Smooth muscle cell (in vitro differentiated cells): ENCODE results near the gene STK32A. TPM values are rescaled to one million over a fixed set of nuclear protein-coding genes. Genes with fewer than 3 reads are reported as not detected.

ENCODE experiments used
- DNase-seq: peaks from one replicate; lab custom pipeline; 2025; ENCODE audit not compliant: unreplicated experiment; lab: John Stamatoyannopoulos, UW
- H2AFZ ChIP-seq: fragments of 200-600 bp; sonication (generic); 2 replicates; pipeline ENCODE4 v1.6.0; 2016; ENCODE audit warnings: antibody characterized with exemption, low read depth, mild to moderate bottlenecking
- H3F3A ChIP-seq: fragments of 200-600 bp; sonication (generic); 2 replicates; pipeline ENCODE4 v1.6.0; 2017; ENCODE audit warnings: antibody characterized with exemption, low read depth
- H3K27ac ChIP-seq: fragments of 200-600 bp; sonication (generic); 2 replicates; pipeline ENCODE4 v1.5.1; 2016; ENCODE audit warnings: low read depth, mild to moderate bottlenecking
- H3K27me3 ChIP-seq: fragments of 200-600 bp; sonication (generic); 2 replicates; pipeline ENCODE4 v1.6.1; 2016; ENCODE audit warnings: low read depth, mild to moderate bottlenecking
- H3K36me3 ChIP-seq: fragments of 200-600 bp; sonication (generic); 2 replicates; pipeline ENCODE4 v1.5.1; 2016; ENCODE audit warnings: low read depth
- H3K4me1 ChIP-seq: fragments of 200-600 bp; sonication (generic); 2 replicates; pipeline ENCODE4 v1.5.1; 2016; ENCODE audit warnings: low read depth
- H3K4me2 ChIP-seq: fragments of 200-600 bp; sonication (generic); 2 replicates; pipeline ENCODE4 v1.6.0; 2016; ENCODE audit warnings: mild to moderate bottlenecking
- H3K4me3 ChIP-seq: fragments of 200-600 bp; sonication (generic); 2 replicates; pipeline ENCODE4 v1.5.1; 2016; ENCODE audit warnings: mild to moderate bottlenecking
- H3K79me2 ChIP-seq: fragments of 200-600 bp; sonication (generic); 2 replicates; pipeline ENCODE4 v1.6.0; 2016; ENCODE audit warnings: low read depth, mild to moderate bottlenecking
- H3K9ac ChIP-seq: fragments of 200-600 bp; sonication (generic); 2 replicates; pipeline ENCODE4 v1.6.0; 2016; ENCODE audit warnings: low read depth
- H3K9me3 ChIP-seq: fragments of 200-600 bp; sonication (generic); replicated peaks from 2 replicates; pipeline ENCODE4 v1.5.1; 2016; ENCODE audit warnings: low read depth
- H4K20me1 ChIP-seq: fragments of 200-600 bp; sonication (generic); 2 replicates; pipeline ENCODE4 v1.6.0; 2016; ENCODE audit warnings: low read depth
- CTCF ChIP-seq: fragments of 200-600 bp; sonication (generic); IDR thresholded peaks from 2 replicates; pipeline ENCODE4 v1.5.1; 2017; ENCODE audit warnings: borderline replicate concordance, mild to moderate bottlenecking, antibody characterized with exemption; ENCODE audit not compliant: insufficient read depth, poor library complexity, severe bottlenecking
- WGBS: methylation state at CpG from one replicate; pipeline ENCODE4 v1.1.7; 2016; ENCODE audit warnings: low lambda C conversion rate; 5-methylcytosine and 5-hydroxymethylcytosine counted together
- polyA plus RNA-seq: library from polyadenylated mRNA; unstranded; fragments of >200 nt; fragmentation: Nextera tagmentation; extraction: Ambion mirVana; gene quantifications from 2 replicates; pipeline ENCODE4 v1.2.1, GENCODE V29; 2016
- total RNA-seq: library from RNA; depleted of rRNA; stranded (reverse); fragments of >200 nt; gene quantifications from 2 replicates; pipeline ENCODE4 v1.2.3, GENCODE V29; 2014

Gene STK32A
- total and polyA plus RNA-seq, 2 experiments from 2014 or later = 0.21 to 1.1 TPM

GRCh38 chr5:147372191-147372590, 137.4 kb downstream of the STK32A start:
- H3K4me2 ChIP-seq = no peak overlapping the region
- no peak overlapping the region for H2AFZ ChIP-seq
- no peak for TF ChIP-seq CTCF
- no peaks in the 10 kb centered on the region for H4K20me1 ChIP-seq
- no peaks in the 10 kb centered on the region for H3K9me3 ChIP-seq
- no peak for DNase-seq
- 100% methylated on average over 1 of the region's 1 CpG for WGBS
- H3K27ac ChIP-seq = no peak overlapping the region
- no peaks in the 10 kb centered on the region for H3K27me3 ChIP-seq
- H3F3A ChIP-seq = no peaks in the 10 kb centered on the region
- H3K79me2 ChIP-seq = no peaks in the 10 kb centered on the region
- no peaks in the 10 kb centered on the region for H3K4me1 ChIP-seq
- H3K9ac ChIP-seq = no peak overlapping the region
- H3K36me3 ChIP-seq = no peaks in the 10 kb centered on the region
- H3K4me3 ChIP-seq = no peak overlapping the region

- no peak overlapping the region for H2AFZ ChIP-seq
- no peak for TF ChIP-seq CTCF
- no peaks in the 10 kb centered on the region for H3K79me2 ChIP-seq
Observed at GRCh38 chr5:147373328-147373727, 138.5 kb downstream of the STK32A start.

DNA sequence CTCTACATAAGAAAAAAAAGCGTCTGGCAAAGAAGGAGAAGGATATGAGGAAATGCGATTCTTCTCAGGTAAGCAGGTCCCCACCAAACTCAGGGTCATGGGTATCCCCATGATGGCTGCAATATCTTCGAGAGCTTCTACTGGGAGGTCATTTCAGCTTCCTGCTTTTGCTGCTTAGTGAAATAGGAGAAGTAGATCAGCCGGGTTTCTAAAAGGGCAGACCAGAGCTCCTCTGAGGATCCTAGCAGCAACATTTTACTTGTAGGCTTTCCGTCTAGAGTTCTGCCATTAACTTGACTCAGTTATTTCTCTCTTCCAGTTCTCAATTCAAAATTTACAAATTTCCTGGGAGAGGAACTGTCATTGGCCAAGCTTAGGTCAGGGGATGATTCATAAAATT, 140.3 kb downstream of the STK32A start:
- TF ChIP-seq CTCF = no peak
- Histone ChIP-seq H3K9ac (no peak overlapping the region), H3K79me2 (no peaks in the 10 kb centered on the region), H3K9me3 (no peaks in the 10 kb centered on the region), H2AFZ (no peak overlapping the region), H3K36me3 (no peaks in the 10 kb centered on the region), H3K4me2 (no peak overlapping the region), H3K27me3 (no peaks in the 10 kb centered on the region), H4K20me1 (no peaks in the 10 kb centered on the region), H3K4me3 (no peak overlapping the region), H3K27ac (no peak overlapping the region), H3F3A (no peaks in the 10 kb centered on the region), H3K4me1 (no peaks in the 10 kb centered on the region)
- WGBS = 94% methylated on average over 5 of the region's 5 CpGs
- DNase-seq = no peak

More at GRCh38 chr5:147373328-147373727, 138.5 kb downstream of the STK32A start:
- no peaks in the 10 kb centered on the region for H3K4me1 ChIP-seq
- H3K4me2 ChIP-seq = no peak overlapping the region
- 96% methylated on average over 3 of the region's 3 CpGs for WGBS
- DNase-seq = no peak
- no peak overlapping the region for H3K27ac ChIP-seq
- H3K27me3 ChIP-seq = no peaks in the 10 kb centered on the region
- H3K9me3 ChIP-seq = no peaks in the 10 kb centered on the region
- H3K4me3 ChIP-seq = no peak overlapping the region
- H4K20me1 ChIP-seq = no peaks in the 10 kb centered on the region
- H3K36me3 ChIP-seq = no peaks in the 10 kb centered on the region
- no peak overlapping the region for H3K9ac ChIP-seq
- H3F3A ChIP-seq = no peaks in the 10 kb centered on the region

GRCh38 chr5:147377682-147378081, 142.9 kb downstream of the STK32A start:
- no peak overlapping the region for H3K27ac ChIP-seq
- H3K36me3 ChIP-seq = no peaks in the 10 kb centered on the region
- no peaks in the 10 kb centered on the region for H3K27me3 ChIP-seq
- no peak for TF ChIP-seq CTCF
- H4K20me1 ChIP-seq = no peaks in the 10 kb centered on the region
- no peak overlapping the region for H3K4me3 ChIP-seq
- H3K4me1 ChIP-seq = peaks cover 4% of the 10 kb centered on the region
- no peaks in the 10 kb centered on the region for H3F3A ChIP-seq
- H2AFZ ChIP-seq = no peak overlapping the region
- H3K9me3 ChIP-seq = no peaks in the 10 kb centered on the region
- no peak for DNase-seq
- no peaks in the 10 kb centered on the region for H3K79me2 ChIP-seq
- WGBS = 81% methylated on average over 1 of the region's 1 CpG
- no peak overlapping the region for H3K9ac ChIP-seq
- no peak overlapping the region for H3K4me2 ChIP-seq
